Duodenal mucosa (tissue), 2 donors: ENCODE data around the gene TMEM266.

ENCODE experiments used
- H3K27ac ChIP-seq: one replicate; pipeline ENCODE4 v1.7.0; 2013; ENCODE audit warnings: low read depth, low read length
- H3K27me3 ChIP-seq, 2 donors: one replicate each; pipeline ENCODE4 v1.7.0; 2013; ENCODE audit warnings: low read length in 2 of 2, control low read depth in 1 of 2; ENCODE audit not compliant: insufficient read depth in 2 of 2, control insufficient read depth in 1 of 2
- H3K36me3 ChIP-seq, 2 donors: one replicate each; pipeline ENCODE4 v1.7.0; 2013; ENCODE audit warnings: low read length in 2 of 2, control low read depth in 1 of 2; ENCODE audit not compliant: insufficient read depth in 2 of 2, control insufficient read depth in 1 of 2
- H3K4me1 ChIP-seq, 2 donors: one replicate each; pipeline ENCODE4 v1.7.0; 2013; ENCODE audit warnings: low read length in 2 of 2, control low read depth in 1 of 2; ENCODE audit not compliant: insufficient read depth in 2 of 2, control insufficient read depth in 1 of 2
- H3K4me3 ChIP-seq, 2 donors: one replicate each; pipeline ENCODE4 v1.7.0; 2013; ENCODE audit warnings: low read length in 2 of 2, low read depth in 1 of 2
- H3K9ac ChIP-seq, 2 donors: one replicate each; pipeline ENCODE4 v1.7.0; 2013; ENCODE audit warnings: low read length in 2 of 2, low read depth in 1 of 2
- H3K9me3 ChIP-seq, 2 donors: one replicate each; pipeline ENCODE4 v1.7.0; 2013; ENCODE audit warnings: low read length in 2 of 2, control low read depth in 1 of 2; ENCODE audit not compliant: control insufficient read depth in 1 of 2

Gene TMEM266

DNA sequence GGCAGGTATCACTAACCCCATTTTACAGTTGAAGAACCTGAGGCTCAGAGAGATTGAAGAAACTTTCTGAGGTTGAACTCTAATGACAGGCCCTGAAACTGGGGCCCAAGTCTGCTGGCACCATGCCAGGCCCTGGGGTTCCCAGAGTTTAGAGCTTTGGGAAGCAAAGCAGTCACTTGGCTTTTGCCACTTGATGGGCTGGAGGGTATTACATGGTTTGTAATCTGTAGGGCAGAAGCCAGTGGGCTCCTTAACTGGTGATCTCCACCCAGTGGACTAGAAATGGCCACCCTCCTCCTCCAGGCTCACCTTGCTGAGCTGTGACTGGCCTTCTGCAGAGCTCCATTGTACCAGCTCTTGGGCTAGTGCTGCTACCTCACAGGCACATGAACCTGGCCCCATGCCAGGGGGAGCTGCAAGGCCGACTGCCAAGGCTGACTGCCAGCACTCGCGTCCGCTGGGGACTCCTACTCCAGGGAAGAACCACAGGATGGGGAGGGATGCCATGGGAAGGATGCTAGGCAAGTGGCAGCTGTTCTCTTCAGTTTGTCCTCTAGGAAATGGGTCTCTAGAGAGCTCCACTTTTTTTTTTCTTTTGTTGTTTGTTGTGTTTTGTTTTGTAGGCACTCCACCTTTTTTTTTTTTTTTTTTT, 146.7 kb downstream of the TMEM266 start:
- Histone ChIP-seq H3K27me3 (no peaks in the 10 kb centered on the region), H3K36me3 (peaks cover 12 to 46% of the 10 kb centered on the region in 2 donors), H3K27ac (no peak overlapping the region), H3K9me3 (no peaks in the 10 kb centered on the region), H3K4me3 (no peak overlapping the region), H3K9ac (no peak overlapping the region), H3K4me1 (no peaks in the 10 kb centered on the region)

DNA sequence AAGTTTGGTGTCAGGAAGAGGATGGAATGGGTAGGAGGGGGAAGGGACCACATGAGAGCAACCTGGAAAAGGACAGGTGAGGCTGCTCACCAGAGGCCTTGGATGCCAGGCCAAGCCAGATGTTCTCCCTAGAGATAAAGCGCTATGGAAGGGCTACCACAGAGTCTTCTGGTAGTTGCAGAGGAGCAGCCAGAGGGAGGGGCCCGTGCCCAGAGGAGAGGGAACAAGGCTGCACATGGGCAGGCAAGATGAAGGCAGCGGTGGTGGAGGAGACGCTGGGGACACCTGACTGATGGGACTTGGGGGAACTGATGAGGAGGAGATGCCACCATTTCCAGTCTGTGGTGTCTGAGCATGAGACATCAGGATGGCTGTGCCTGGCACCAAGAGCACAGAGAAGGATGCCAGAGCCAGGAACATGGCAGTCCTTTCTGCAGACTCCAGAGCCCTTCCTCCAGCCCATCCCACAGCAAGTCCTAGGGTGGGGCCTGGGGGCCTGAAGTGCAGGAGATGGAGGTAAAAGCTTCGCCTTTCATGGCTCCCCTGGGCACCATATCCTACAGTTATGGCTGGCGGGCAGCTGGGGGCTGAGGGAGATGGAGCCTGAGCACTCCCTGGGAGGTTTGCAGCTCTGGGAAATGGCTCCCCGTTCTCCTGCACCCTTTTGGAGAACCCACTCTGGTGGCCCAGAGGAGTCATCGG, 148.4 kb downstream of the TMEM266 start:
- peaks cover 17 to 59% of the 10 kb centered on the region in 2 donors for H3K36me3 ChIP-seq

DNA sequence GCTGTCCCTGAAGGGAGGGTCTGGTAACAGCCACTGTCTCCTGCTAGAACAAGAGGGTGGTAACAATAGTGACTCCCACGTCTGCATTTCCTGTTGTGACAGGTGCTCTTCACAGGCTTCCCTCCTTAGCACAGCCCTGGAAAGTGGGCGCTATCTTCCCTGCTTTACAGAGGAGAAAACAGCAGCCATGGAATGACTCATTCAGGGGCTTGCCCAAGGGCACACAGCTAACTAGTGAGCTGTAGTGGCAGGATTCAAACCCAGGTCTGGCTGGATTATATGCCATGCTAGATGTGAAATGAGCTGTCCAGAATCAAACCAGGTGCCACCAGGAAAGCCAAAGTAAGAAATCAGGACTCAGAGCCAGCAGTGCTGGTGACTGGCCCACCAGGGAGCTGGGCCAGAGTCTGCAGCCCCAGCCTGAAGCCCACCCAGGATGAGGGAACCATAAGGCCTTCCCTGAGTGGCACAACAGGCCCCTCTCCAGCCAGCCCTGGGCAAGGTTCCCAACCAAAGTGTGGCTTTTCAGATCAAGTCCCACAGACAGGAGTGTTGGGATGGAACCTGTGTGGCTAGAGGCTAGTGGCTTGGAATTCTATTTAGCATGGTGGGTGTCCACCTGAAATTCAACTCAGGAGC, 149.1 kb downstream of the TMEM266 start:
- H3K9me3 ChIP-seq, result no peaks in the 10 kb centered on the region
- peaks cover 17 to 66% of the 10 kb centered on the region in 2 donors for H3K36me3 ChIP-seq
- H3K4me3 ChIP-seq, result no peak overlapping the region
- no peaks in the 10 kb centered on the region for H3K27me3 ChIP-seq
- no peak overlapping the region for H3K27ac ChIP-seq
- no peak overlapping the region for H3K9ac ChIP-seq
- no peaks in the 10 kb centered on the region for H3K4me1 ChIP-seq

More for the DNA sequence above, 148.4 kb downstream of the TMEM266 start:
- Histone ChIP-seq H3K4me3 (no peak overlapping the region), H3K4me1 (no peaks in the 10 kb centered on the region), H3K9me3 (no peaks in the 10 kb centered on the region), H3K27me3 (no peaks in the 10 kb centered on the region), H3K27ac (no peak overlapping the region), H3K9ac (no peak overlapping the region)

DNA sequence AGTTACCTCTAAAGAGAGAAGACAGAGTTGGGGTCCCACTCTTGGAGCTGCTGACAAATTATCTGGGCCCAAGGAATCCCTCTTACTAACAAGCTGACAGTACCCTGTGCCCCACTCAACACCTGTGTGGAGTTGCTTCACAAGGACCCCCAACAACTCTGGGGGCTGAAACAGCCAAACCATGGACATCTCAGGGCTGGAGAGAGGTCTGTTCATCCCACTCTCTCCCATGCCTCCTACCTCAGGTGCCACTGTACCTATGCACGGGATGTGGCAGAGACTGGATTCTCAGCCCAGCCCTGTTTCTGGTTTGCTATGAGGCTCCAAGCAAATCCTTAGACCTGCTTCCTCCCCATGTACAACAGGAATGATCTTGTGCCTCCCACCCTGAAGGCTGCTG, 149.7 kb downstream of the TMEM266 start:
- H3K27ac ChIP-seq, result no peak overlapping the region
- H3K27me3 ChIP-seq, result no peaks in the 10 kb centered on the region
- no peak overlapping the region for H3K9ac ChIP-seq
- H3K36me3 ChIP-seq, result peaks cover 17 to 71% of the 10 kb centered on the region in 2 donors
- H3K9me3 ChIP-seq, result no peaks in the 10 kb centered on the region
- no peak overlapping the region for H3K4me3 ChIP-seq
- H3K4me1 ChIP-seq, result no peaks in the 10 kb centered on the region

DNA sequence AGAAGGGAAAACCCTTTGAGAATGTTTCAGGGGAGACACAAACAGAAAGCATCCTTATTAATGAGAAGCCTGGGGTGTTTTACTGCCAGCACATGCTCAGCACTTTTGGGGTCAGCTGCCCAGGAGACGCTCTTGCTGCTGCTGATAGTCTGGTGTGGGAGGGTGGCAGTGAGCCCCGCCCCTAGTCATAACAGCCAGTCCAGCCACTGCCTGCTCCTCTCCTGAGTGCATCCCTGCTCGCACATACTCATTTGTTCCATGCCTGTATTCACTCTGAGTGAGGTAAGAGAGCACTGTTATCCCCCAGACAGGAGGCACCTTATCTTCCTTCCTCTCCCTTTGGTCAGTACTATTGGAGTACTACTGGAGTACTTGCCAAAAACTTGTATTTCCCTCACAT, 150.2 kb downstream of the TMEM266 start:
- H3K9ac ChIP-seq, result no peak overlapping the region
- H3K36me3 ChIP-seq, result peaks cover 17 to 72% of the 10 kb centered on the region in 2 donors
- H3K27ac ChIP-seq, result no peak overlapping the region
- no peak overlapping the region for H3K4me3 ChIP-seq
- no peaks in the 10 kb centered on the region for H3K9me3 ChIP-seq
- H3K27me3 ChIP-seq, result no peaks in the 10 kb centered on the region
- no peaks in the 10 kb centered on the region for H3K4me1 ChIP-seq

DNA sequence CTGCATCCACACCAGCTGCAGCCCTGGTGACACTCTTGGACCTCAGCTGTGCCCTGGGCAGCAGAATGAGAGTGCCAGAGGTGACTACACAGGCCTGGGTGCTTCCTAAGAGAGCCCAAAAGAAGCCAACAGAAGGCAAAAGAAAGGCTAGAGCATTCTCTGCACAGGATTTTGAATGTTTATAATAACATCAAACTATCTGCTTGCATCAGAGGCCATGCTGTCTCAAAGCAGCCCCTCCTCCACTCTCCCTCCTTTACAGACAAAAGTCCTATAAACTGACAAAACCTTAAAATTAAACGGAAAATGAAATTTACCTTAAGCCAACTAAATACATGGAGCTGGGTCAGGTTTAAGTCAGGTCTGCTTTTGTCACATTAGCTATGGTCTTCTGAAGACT, 155.8 kb downstream of the TMEM266 start:
- H3K9ac ChIP-seq, result no peak overlapping the region
- H3K4me1 ChIP-seq, result peaks cover 0 to 6% of the 10 kb centered on the region in 2 donors
- peaks cover 19 to 65% of the 10 kb centered on the region in 2 donors for H3K36me3 ChIP-seq
- no peaks in the 10 kb centered on the region for H3K9me3 ChIP-seq
- H3K4me3 ChIP-seq, result no peak overlapping the region
- H3K27ac ChIP-seq, result no peak overlapping the region
- H3K27me3 ChIP-seq, result no peaks in the 10 kb centered on the region

DNA sequence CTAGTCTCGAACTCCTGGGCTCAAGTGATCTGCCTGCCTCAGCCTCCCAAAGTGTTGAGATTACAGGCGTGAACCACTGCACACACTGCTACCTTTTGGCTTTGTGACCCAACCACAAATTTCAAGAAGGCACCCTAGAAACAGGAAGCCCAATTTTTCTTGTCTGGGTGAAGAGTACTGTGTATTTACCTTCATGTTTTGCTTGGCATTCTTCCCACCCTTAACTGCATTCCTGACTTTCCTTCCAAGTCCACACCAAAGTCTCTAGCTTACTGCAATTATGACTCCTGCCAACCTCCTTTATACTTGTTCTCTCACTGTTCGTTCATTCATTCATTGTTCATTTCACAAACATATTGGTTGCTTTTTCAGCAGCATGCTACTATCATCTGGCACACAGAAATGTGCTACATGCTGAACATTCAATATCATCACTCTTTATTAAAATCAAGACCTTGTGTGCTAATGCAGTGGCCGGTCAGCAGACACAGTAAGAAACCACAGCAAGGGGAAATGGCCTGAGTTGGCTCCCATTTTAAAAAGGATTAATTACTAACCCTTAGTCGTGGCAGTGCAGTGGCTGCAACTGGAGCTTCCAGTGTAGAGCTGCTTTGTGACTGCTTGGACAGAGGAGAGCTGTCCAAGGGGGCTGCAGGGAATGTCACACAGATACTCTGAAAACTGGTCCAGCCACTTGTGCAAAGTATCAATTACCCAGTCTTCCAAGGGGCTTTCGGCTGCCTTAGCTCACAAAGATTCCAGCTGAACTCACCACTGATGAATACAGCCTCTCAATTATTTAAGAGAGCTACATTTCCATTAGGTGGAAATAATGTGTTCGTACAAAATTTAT, 157.5 kb downstream of the TMEM266 start:
- Histone ChIP-seq H3K27me3 (no peaks in the 10 kb centered on the region), H3K4me1 (peaks cover 0 to 6% of the 10 kb centered on the region in 2 donors), H3K36me3 (peaks cover 6 to 51% of the 10 kb centered on the region in 2 donors), H3K4me3 (no peak overlapping the region), H3K9ac (no peak overlapping the region), H3K27ac (no peak overlapping the region), H3K9me3 (no peaks in the 10 kb centered on the region)

DNA sequence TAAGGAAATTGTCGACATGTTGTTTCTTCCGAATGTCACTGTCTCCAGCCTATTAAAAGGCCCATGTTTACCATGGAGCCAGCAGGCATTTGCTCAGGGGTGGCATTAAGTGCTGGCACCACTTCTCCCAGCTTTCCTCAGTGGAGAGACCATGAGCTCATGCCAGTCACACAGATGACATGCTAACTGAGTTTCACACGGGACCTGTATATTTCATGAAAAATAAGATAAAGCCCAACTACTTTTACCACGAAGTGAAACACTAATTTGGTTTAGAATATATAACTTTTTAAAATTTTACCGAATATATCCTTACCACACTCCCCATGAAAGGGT, 158.1 kb downstream of the TMEM266 start:
- H3K36me3 ChIP-seq, result peaks cover 6 to 52% of the 10 kb centered on the region in 2 donors

DNA sequence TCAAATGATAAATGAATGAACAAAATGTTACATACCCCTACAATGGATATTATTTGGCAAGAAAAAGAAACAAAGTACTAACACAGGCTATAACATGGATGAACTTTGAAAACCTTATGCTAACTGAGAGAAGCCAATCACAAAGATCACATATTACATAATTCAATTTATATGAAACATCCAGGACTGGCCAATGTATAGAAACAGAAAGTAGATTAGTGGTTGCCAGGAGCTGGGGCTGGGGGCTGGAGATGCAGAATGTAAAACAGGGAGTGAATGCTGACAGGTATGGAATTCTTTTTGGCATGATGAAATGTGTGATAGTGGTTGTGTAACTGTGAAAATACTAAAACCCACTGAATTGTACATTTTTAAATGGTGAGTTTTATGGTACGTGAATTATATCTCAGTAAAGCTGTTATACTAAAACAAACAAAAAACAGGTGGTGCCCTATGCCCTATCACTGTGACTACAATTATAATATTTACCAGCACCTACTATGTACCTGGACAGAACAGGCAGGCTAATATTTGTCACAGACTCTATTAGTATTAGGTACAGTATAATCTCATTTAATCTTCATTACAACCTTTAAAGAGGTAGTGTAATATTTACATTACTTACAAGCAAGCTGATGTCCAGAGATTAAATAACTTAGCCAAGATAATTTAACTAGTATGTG, 161.4 kb downstream of the TMEM266 start:
- Histone ChIP-seq H3K9me3 (no peaks in the 10 kb centered on the region), H3K9ac (no peak overlapping the region), H3K27me3 (no peaks in the 10 kb centered on the region), H3K4me3 (no peak overlapping the region), H3K36me3 (peaks cover 15 to 41% of the 10 kb centered on the region in 2 donors), H3K4me1 (peaks cover 0 to 6% of the 10 kb centered on the region in 2 donors), H3K27ac (no peak overlapping the region)

More for the DNA sequence above, 158.1 kb downstream of the TMEM266 start:
- no peak overlapping the region for H3K9ac ChIP-seq
- H3K27ac ChIP-seq, result no peak overlapping the region
- H3K9me3 ChIP-seq, result no peaks in the 10 kb centered on the region
- H3K4me1 ChIP-seq, result peaks cover 0 to 6% of the 10 kb centered on the region in 2 donors
- no peaks in the 10 kb centered on the region for H3K27me3 ChIP-seq
- H3K4me3 ChIP-seq, result no peak overlapping the region
